GM21737 (cell line): ENCODE data around the gene MAP4K4.

Source experiments
- ATAC-seq: cut with Tn5 transposase; IDR thresholded peaks from one replicate; pipeline ENCODE4 v1.9.1; 2021; ENCODE audit warnings: mild to moderate bottlenecking, moderate library complexity; ENCODE audit not compliant: unreplicated experiment

MAP4K4 gene

DNA sequence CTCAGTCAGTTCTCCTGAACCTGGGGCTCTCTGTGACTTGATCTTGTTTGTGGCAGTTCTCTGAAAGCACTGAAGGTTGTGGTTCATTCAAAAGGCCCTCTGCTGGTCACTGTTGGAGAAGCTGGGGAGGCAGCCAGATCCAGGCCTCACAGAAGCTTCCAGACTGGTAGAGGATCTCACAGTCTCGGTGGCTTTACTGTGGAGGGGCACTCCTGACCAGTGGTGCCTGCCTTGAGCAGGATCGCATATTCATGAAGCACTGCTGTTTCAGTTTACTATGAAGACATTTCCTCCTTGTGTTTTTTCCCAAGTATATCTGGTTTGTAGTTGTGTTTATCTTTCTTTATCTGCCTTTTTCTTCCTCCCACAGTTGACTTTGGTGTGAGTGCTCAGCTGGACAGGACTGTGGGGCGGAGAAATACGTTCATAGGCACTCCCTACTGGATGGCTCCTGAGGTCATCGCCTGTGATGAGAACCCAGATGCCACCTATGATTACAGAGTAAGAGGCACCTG lies 133.9 kb downstream of the MAP4K4 start:
- ATAC-seq: peak; percentile 63

DNA sequence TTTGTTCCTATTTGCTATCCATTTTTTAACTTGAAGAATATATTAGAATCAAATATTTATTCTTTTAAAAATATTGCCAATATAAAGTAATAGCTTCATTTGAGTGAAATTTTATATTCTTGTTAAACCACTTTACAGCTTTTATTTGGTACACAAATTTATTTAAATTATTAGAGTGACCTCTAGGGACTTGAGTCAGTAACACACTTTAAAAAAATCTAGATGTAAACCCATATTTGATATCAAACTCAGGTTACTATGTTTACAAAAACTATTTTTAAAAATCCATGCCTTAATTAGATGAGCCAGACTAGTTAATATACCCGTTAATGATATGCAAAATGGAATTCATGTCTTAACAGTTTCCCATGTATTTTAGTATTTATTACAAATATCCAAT lies 134.6 kb downstream of the MAP4K4 start:
- ATAC-seq: no peak

DNA sequence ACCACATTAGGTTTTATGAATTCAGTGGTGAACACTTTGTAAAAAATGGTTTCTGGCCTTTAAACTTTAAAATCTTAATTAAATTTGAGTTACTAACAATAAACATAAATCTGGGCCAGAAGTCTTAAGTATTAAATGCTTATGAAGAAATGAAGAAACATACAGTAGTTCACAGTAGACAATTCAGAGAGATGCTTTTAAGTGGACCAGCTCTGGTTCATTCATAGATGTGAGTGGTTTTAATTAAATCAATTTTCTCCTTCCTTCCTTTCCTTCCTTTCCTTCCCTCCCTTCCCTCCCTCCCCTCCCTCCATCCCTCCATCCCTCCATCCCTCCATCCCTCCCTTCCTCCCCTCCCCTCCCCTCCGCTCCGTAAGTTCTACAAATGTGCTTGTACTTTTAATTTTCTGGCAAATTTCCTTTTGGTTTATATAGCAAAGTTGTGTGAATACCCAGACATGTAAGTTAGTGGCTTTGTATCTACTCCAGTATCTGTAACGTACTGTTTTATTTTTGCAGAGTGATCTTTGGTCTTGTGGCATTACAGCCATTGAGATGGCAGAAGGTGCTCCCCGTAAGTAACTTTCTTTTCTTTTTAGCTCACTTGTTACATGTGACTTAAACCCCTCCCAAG lies 136.5 kb downstream of the MAP4K4 start:
- no peak for ATAC-seq

DNA sequence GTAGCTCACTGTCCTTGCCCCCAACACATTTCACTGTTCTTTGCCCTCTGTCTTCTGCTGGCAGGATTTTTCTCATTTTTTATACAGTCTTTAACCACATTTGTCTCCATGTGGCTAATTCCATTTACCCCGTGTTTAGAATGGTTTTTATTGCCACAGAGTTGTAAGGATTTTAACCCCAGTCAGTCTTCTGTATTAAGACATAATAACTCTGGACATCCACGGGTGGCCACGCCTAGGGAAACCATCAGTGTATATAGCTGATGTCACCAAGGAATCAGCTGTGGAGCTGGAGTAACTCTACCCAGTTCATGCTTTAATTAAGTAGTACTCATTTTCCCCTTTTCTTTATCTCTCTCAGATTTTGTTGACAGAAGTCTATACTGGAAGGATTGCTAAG lies 139.8 kb downstream of the MAP4K4 start:
- ATAC-seq: no peak

DNA sequence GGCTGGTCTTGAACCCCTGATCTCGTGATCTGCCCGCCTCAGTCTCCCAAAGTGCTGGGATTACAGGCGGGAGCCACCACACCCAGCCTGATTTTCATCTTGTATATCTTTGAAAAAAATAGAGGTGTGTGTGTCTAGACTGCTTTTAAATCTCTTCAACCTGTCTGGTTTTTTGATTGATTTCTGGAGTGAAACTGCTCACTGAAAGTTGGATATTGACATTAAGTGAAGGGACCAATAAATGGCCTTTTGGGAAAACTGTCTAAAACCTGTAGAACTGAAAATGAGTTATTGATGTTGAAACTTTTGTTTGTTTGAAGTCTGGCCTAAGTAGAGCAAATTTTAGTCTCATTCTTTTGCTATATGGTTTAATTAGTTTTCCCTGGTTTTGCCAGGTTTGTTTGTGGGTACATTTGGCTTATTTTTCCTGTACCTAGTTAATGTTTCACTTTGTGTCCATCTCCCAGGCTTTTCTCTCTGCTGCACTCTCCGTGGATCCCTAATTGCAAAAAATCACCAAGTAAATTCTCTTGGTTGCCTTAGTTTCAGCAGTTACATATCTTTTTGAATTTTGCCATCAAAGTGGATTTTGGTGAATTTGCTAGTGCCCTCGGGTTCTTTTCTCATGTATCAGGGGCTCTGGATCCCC lies 144.3 kb downstream of the MAP4K4 start:
- ATAC-seq: no peak

DNA sequence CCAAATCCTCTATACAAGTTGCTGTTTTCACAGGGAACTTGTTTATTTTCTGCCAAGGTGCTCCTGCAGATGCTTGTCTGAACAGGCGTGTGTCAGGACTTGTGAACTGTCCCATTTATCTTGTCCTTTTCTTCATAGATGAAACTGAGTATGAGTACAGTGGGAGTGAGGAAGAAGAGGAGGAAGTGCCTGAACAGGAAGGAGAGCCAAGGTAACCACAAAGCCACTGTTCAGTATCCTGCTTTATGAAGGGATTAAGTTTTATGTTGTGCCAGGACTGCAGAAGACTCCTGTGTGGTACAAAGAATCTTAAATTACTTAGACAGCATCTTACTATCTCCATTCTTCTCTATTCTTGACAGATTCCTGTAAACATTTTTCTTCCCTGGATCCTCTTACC lies 145.0 kb downstream of the MAP4K4 start:
- no peak for ATAC-seq

DNA sequence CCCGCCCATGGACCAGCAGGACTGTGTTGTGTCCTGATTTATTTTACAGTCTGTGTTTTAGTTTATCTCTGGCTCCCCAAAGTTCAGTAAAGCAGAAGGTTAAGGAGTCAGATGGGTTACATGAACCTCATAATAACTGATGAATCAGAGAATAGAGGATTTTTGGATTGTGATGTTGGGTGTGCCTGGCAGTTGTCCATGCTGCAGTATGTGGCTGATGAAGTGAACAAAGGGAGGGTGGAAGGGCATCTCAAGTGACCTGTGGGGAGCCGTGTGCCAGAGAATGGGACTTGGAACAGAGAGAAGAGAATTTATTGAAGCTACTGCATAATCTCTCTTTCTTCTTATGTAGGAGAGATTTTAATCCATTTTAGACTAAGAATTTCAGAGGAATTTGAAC lies 145.5 kb downstream of the MAP4K4 start:
- no peak for ATAC-seq

DNA sequence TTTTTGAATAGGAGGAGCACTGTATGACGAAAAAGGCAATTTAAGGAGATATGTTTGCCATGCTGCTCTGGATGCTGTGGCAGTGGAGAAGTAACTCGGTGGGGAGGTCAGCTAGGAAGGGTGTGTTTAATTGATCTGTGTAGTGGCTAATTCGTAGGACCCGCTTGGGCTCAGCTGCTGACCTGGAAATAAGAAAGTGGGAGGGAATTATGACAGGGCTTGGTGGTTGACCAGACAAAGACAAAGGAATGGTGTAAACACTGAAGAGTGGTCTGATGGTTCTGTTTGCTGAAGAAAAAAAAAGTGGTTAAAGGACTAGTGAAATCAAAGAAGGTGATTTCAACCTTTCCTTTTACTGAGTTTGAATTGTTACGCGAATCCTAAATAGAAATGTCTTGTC lies 146.0 kb downstream of the MAP4K4 start:
- ATAC-seq: no peak

DNA sequence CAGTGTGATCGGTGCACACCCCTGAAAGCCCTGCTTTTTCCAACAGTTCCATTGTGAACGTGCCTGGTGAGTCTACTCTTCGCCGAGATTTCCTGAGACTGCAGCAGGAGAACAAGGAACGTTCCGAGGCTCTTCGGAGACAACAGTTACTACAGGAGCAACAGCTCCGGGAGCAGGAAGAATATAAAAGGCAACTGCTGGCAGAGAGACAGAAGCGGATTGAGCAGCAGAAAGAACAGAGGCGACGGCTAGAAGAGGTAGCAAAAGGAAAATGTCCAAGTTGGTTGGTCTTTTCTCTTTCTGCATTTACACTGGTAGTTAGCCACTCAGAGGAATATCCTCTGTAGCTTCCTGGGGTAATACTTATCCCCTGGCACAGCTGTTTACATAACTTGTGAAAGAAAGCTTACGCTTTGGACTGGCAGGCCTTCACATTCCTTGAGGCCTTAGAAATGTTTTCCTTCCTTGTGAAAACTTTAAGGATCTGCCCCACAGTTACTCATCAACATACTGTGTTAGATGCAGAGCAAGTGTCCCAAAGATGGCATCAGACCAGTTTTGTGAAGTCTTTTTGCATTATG lies 146.6 kb downstream of the MAP4K4 start:
- ATAC-seq: no peak

DNA sequence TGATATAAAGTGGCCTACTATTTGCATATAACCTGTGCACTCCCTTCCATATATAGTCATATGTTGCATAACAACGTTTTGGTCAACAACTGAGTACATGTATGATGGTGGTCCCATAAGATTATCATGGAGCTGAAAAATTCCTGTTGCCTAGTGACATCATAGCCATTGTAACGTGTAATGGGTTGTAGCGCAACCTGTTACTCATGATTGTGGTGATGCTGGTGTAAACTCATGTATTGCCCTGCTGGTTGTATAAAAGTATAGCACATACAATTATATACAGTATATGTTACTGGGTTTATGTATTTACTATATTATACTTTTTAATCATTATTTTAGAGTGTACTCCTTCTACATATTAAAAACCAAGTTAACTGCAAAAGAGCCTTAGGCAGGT lies 149.5 kb downstream of the MAP4K4 start:
- ATAC-seq: no peak

DNA sequence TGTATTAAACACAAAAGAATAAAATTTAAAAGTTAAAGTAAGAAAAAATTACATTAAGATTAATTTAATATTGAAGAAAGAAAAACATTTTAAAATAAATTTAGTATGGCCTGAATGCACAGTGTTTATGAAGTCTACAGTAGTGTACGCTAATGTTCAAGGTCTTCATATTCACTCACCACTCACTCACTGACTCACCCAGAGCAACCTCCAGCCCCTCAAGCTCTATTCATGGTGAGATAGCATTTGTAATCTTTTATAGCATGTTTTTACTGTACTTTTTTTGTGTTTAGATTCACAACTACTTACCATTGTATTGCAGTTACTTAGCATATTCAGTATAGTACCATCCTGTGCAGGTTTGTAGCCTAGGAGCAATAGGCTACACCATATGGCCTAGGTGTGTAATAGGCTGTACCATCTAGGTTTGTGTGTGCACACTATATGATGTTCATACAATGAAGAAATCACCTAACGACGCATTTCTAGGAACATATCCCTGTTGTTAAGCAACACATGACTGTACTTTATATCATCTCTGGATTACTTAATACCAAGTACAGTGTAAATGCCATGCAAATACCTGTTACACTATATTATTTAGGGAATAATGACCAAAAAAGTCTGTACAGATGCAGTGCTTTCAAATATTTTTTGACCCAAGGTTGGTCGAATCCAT lies 150.3 kb downstream of the MAP4K4 start:
- no peak for ATAC-seq

DNA sequence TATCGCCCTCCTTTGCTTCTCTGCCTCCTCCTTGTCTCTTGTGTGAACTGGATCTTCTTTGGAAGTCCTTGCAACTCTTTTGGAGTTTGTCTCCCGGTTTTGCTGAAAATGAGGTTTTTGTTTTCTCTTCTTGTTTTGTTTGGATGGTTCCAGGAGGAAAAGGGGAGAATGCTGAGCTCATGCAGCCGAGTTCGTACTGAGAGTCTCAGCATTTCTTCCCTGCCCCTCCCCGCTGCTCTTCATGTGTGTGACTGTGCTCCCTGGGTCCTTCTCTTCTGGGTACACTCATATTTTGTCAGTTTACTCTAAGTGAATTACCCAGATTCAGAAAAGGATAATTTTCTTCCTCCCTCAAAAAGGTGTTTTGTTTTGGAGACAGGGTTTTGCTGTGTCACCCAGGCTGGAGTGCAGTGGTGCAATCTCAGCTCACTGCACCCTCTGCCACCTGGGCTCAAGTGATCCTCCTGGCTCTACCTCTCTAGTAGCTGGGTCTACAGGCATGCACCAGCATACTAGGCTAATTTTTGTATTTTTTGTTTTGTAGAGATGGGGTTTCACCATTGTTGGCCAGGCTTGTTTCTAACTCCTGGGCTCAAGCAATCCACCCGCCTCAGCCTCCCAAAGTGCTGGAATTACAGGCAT lies 151.4 kb downstream of the MAP4K4 start:
- no peak for ATAC-seq

DNA sequence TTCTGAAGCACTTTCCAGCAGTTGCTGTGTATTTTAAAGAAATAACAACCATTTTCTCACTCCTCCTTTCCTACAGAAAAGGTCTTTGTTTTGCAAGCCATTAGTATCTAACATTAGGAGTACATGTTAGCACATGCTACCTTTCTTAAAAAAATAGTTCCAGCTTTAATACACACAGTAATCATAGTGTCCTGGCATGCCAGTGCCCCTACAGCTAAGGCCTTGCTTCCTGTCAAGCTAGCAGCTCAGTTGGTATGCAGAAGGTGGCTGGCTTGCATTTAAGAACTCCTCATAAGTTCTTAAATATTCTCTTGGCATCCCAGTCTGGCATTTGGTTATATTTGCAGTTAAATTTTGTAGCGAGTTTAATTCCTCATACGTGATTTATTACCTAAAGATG lies 152.9 kb downstream of the MAP4K4 start:
- no peak for ATAC-seq

DNA sequence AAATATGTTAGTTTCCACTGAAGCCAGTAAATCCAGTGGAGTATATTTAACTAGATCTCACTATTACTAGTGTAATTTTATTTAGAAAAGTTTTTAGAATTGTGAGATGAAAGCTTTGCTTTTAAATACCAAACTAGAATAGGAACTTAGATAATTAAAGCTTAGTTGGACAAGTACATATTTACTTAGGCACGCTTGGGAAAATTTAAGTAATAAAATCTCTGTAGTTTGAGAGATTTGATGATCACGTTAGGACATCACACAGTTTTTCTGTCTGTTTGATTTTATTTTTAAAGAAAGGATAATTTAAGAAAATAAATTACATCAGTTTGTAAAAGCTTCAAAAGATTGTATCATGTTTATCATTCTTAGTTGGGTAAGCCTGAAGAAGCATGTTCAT lies 153.5 kb downstream of the MAP4K4 start:
- no peak for ATAC-seq

DNA sequence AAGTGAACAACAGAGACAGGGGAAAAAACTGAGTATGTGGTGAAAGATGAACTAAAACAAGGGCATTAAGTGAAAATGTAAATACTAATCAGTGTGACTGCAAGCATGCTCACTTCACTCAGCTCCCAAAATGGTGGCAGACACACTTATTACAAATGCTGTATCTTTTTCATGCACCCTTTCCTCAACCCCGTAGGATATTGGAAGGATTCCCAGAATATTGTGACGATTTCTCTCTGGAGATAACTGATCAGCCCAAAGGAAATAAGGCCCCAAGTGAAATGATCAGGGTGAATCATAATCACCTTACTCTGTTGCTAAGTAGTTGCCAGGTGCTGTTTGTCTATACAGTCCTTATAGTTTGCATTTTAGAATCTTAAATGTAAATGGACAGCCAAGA lies 155.3 kb downstream of the MAP4K4 start:
- no peak for ATAC-seq

DNA sequence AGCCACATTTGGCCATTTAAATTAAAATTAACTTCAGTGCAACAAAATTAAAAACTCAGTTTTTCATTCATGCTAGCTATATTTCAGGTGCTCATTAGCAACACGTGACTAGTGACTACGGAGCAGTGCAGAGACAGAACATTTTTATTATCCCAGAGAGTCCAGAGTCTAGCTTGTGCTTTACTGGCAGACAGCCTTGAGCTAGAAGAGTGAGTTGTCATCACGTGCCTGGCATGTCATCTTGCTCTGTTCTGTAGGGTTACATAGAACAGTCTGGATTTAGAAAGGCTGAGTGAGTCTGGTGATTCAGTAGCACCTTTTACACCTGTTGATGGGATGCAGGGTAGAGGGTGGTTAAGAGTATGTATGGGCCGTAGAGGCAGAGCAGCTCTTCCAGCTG lies 157.4 kb downstream of the MAP4K4 start:
- no peak for ATAC-seq

DNA sequence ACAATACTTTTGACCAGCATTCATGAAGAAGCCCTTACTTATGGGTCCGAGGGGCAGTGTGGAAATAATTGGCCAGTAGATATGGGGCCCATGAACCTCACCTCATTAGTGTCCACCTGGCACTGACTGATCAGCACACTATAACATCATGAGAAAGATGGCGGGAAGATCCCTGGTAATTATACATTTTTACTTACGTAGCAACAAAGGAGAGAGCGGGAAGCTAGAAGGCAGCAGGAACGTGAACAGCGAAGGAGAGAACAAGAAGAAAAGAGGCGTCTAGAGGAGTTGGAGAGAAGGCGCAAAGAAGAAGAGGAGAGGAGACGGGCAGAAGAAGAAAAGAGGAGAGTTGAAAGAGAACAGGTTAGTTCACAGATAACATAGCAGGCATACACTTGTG lies 158.3 kb downstream of the MAP4K4 start:
- ATAC-seq: no peak

DNA sequence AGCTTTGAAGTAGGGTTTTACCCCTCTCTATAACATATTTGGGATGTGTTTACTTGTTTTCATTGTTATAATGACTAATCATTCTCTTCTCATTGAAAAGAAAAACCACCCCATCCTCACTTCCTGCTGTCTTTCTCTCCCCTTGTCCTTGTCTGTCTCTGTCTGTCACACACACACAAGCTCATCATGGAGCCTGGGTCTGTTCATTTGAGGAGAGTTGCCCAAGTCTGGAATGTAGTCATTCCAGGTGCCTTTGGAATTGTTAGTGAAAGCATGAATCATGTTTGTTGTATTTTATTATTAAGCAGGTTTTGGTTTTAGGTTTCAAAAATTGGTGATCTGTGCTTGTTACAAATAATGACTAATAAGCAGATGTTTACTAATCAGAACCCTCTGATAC lies 160.7 kb downstream of the MAP4K4 start:
- no peak for ATAC-seq

DNA sequence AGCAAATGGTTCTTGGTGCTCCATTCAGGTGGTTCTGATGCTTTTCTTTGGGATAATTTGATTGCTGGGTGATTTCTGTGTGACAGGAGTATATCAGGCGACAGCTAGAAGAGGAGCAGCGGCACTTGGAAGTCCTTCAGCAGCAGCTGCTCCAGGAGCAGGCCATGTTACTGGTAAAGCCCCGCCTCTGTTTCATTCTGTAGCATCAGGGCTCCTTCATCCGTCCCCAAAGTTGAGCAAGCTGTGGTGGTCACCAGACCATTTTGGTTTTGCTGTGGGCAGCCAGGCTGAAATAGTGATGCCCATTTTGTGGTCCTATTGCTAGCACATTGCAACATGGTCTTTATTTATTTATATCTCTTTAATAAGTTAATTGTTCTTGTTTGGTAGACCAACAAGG lies 161.4 kb downstream of the MAP4K4 start:
- no peak for ATAC-seq

DNA sequence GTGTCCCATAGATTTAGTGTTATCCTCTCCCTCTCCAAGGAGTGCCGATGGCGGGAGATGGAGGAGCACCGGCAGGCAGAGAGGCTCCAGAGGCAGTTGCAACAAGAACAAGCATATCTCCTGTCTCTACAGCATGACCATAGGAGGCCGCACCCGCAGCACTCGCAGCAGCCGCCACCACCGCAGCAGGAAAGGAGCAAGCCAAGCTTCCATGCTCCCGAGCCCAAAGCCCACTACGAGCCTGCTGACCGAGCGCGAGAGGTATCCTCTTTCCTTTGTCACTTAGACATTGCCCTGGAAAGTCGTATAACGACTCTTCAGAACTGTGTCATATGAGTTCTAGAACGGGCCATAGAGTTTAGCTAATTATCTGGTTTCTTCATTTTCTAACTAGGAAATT lies 162.1 kb downstream of the MAP4K4 start:
- no peak for ATAC-seq

DNA sequence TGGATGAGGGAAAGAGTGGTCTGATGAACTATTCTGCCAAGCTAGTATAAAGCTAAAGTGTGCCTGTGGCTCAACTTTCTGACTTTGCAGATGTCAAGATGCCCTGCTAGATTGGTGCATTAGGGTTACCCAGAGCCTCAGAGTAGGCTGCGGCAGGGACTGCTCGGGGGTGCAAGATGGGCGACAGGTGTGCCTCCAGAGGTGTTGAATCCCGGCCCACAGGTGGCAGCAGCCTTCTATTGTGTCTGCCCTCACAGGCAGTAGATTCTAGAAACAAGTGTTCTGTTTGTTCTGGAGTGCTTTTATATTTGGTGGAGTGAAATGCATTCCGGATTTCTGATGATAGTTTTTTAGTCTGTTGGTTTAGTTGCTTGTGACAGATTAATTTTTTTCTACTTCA lies 162.7 kb downstream of the MAP4K4 start:
- no peak for ATAC-seq
